GM21825 (cell line): ENCODE measurements around the gene KCNJ1.
A peak's percentile ranks its signal among the peaks of the same experiment; 100 is the strongest.

ENCODE experiments used
- ATAC-seq: cut with Tn5 transposase; IDR thresholded peaks from one replicate; pipeline ENCODE4 v1.9.1; 2021; ENCODE audit warnings: mild to moderate bottlenecking, moderate library complexity; ENCODE audit not compliant: unreplicated experiment

Gene KCNJ1

GRCh38 chr11:128854841-128855240, 12.3 kb downstream of the KCNJ1 start:
- ATAC-seq = no peak

GRCh38 chr11:128853559-128853958, 13.5 kb downstream of the KCNJ1 start:
- no peak for ATAC-seq

GRCh38 chr11:128852327-128853023, 14.6 kb downstream of the KCNJ1 start:
- ATAC-seq = no peak

GRCh38 chr11:128848815-128849455, 18.2 kb downstream of the KCNJ1 start:
- peak; percentile 82 for ATAC-seq

GRCh38 chr11:128846985-128847384, 20.1 kb downstream of the KCNJ1 start:
- no peak for ATAC-seq

GRCh38 chr11:128845334-128845780, 21.7 kb downstream of the KCNJ1 start:
- ATAC-seq = no peak

- ATAC-seq = no peak
These were observed 23.8 kb downstream of the KCNJ1 start for GRCh38 chr11:128843198-128843785.

- ATAC-seq = peak; percentile 52
These were observed 25.5 kb downstream of the KCNJ1 start for GRCh38 chr11:128841461-128842072.

GRCh38 chr11:128840783-128841182, 26.3 kb downstream of the KCNJ1 start:
- ATAC-seq = no peak

- no peak for ATAC-seq
These were observed 27.0 kb downstream of the KCNJ1 start for GRCh38 chr11:128840137-128840536.

- no peak for ATAC-seq
These were observed 28.0 kb downstream of the KCNJ1 start for GRCh38 chr11:128839081-128839480.

- ATAC-seq = no peak
These were observed 29.5 kb downstream of the KCNJ1 start for GRCh38 chr11:128837627-128838026.

GRCh38 chr11:128835741-128836430, 31.2 kb downstream of the KCNJ1 start:
- no peak for ATAC-seq

GRCh38 chr11:128834157-128834556, 32.9 kb downstream of the KCNJ1 start:
- no peak for ATAC-seq

GRCh38 chr11:128832121-128832497, 35.0 kb downstream of the KCNJ1 start:
- ATAC-seq = no peak

GRCh38 chr11:128831174-128832120, 35.6 kb downstream of the KCNJ1 start:
- ATAC-seq = peak; percentile 81

- peak; percentile 30 for ATAC-seq
These were observed 36.6 kb downstream of the KCNJ1 start for GRCh38 chr11:128830290-128831173.

GRCh38 chr11:128828350-128828749, 38.7 kb downstream of the KCNJ1 start:
- ATAC-seq = no peak
